Activated CD4-positive, alpha-beta T cell treated with anti-CD3 and anti-CD28 coated beads, Interleukin-10, Interleukin-2, amounts not matched to agents 100 ng/mL and 50 ng/mL, durations not matched to agents 16 hours and 8 hours (primary cell): ENCODE data around the gene GRIA2.

Experiments
- DNase-seq: peaks from one replicate; pipeline ENCODE4 v3.0.0-alpha.2; 2020

The GRIA2 gene

DNA sequence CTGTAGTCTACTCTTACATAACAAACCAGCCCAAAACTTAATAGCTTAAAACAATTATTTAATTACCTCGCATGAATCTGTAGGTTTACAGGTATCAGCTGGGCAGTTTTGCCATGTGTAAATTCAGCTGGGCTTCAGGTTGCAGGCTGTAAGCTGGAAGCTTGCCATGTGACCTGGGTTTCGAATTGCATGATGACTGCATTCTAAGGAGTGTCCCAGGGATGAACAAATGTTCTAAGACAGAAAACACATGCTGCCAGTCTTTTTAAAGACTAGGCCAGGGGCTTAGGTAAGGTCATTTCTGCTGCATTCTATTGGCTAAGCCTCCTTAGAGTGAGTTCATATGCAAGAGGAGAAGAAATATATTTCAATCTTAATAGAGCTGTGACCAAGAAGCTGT lies 44.8 kb downstream of the GRIA2 start:
- no peak for DNase-seq

- no peak for DNase-seq
These were observed 49.6 kb downstream of the GRIA2 start for GRCh38 chr4:157270108-157270507.

DNA sequence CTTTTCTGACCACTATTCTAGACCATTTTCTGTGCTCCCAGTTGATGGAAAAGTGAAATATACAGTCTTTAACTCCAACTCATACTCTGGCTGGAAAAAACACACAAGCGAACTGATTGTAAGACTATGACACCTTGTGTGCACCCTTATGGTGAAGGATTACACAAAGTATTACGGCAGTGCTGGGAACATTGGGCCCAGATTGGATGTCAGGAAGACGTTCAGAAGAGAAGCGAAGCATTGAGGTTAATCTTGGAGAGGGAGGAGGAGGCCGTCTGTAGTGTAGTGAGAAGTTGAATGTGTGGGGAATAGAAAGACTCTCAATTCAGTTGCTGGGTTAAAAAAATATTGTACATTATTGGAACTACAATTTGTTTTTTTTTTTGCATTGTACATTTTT lies 50.0 kb downstream of the GRIA2 start:
- no peak for DNase-seq

DNA sequence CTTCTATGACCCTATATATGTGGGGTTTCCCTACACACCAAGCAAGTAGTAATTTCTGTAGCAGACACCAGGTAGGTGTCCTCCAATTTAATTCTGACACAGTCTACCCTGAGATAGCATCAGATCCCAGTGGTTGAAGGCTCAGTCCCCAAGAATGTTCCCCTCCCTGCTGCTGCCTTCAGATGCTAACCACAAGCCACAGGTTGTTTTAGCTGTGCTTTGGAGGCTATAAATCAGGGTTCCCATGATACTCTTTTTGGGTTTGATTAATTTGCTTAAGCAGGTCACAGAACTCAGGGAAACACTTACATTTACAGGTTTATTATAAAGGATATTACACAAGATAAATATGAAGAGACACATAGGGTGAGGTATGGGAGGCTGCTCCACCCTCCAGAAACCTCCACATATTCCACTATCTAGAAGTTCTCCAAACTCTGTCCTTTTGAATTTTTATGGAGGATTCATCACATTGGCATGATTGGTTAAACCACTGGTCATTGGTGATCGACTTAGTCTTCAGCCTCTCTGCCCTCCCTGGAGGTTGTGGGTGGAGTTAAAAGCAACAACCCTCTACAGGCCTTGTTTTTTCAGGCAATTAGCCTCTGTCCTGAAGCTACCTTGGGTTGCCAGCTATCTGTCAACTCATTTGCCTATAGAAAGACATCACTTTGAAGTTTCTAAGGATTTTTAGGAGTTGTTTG lies 50.8 kb downstream of the GRIA2 start:
- DNase-seq = no peak

GRCh38 chr4:157280673-157281072 lies 60.1 kb downstream of the GRIA2 start:
- no peak for DNase-seq

GRCh38 chr4:157282019-157282418 lies 61.5 kb downstream of the GRIA2 start:
- DNase-seq = no peak

GRCh38 chr4:157287445-157287844 lies 66.9 kb downstream of the GRIA2 start:
- DNase-seq = peak; percentile 11

DNA sequence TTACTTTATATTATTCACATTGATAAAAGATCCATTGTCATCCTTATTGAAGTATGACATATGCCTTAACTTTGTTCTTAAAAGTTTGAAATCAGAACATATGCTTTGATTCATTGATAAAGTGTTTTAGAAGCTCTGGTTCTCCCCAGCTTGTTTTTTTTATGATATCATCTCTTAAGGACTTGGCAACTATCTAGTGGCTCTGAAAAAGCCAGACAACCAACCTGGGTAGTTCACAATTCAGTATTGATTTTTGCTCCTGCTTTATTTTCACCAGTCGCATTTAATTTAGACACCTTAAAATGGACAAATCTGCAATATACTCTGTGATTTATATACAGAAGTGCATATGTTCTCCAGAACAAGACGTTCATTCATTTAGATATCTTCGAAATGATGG lies 70.1 kb downstream of the GRIA2 start:
- no peak for DNase-seq

DNA sequence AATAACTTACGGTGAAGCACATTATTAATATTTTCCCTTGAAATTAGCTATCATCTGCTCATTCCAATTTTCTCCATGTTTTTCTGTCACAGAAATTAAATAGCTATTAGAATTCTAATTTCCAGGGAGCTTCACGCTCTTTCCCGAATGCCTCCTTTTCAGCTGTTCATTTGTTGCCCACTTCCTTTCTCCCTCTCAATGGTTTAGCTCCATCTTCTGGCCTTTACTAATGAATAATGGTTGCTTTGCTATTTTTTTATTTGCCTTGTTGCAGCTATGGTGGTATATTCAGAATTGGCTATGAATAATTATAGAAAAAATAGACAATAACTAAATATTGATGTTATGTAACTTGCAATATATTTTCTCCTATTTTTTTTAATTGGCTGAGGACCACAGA lies 70.5 kb downstream of the GRIA2 start:
- no peak for DNase-seq

GRCh38 chr4:157293673-157294072 lies 73.1 kb downstream of the GRIA2 start:
- DNase-seq = no peak

DNA sequence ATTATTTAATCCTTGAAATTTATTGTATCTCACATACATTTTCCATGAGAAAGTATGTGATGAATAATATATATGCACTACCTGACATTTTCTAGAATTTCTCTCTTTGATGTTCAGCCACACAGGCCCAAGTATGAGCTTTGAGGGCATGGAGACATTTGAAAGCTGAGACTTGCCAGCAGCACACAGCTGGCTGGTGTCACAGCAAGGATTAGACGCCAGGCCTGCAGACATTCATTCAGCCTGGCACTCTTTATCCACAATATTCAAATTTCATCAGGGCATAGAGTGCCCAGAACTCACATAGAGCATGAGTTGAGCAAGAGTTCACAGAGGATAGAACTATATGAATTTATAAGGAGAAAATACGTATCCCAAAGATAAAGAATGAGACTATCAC lies 74.0 kb downstream of the GRIA2 start:
- no peak for DNase-seq

DNA sequence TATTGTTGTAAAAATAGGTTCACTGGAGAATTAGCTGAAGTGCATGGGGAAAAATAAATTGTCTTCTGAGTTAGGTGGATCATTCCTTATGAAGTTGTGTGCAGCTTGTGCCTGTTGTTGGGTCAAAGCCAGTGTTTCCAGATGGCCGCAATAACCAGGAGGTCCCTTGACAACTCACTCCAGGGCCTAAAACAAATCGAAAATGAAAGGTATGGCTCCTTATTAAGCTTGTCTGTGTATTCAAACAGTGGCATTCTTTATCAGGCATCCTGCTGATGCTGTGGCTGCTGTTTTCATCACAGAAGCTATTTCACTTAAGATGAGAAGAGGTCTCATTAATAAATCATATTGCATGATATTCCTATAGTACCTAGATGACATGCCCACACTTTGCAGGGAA lies 80.2 kb downstream of the GRIA2 start:
- DNase-seq = no peak

DNA sequence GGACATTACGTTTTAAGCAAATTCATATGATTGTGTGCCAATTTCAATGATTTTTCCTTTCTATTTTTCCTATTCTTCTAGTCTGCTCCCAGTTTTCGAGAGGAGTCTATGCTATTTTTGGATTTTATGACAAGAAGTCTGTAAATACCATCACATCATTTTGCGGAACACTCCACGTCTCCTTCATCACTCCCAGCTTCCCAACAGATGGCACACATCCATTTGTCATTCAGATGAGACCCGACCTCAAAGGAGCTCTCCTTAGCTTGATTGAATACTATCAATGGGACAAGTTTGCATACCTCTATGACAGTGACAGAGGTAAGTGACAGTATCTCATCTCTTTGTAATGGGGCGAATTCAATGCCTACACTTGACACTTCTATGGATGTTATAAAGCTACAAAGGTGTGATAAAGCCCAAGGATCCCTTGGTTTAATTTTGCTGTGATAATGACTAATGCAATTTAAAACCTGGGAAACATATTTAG lies 83.0 kb downstream of the GRIA2 start:
- DNase-seq = no peak

DNA sequence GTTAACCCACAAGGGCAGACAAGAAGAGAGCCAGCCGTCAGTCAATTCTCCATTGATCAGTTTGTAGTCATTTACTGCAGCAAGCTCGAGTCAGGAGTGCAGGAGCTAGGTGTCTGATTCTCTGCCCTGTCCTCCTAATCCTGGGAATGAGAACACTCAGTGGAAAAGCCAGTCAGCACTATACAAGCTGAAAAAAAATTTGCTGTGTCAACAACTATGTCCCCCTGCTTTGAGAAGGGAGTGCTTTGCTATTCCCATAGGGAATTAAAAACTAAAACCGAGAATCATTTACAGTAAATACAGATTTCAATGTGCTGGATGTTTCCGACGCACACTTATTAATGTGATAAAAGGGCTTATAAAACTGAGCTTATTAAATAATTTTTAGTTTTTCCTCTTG lies 84.2 kb downstream of the GRIA2 start:
- no peak for DNase-seq

- no peak for DNase-seq
These were observed 92.2 kb downstream of the GRIA2 start for GRCh38 chr4:157312702-157313101.

DNA sequence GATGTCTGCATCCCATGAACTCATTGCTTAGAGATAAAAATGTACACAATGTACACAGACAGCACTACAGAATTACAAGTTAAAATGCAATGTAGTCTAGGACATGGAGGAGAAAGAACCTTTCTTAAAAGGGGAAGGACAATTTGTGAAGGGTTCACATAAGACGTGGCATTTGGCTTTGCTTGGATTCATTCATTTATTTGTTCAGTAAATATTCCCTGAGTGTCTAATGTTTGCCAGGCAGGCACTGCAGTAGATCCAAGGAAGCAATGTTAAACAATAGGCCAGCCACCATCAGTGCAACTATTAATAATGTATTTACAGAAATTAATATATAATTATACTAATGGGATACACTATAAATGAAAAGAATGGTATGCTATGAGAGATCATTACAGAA lies 94.4 kb downstream of the GRIA2 start:
- DNase-seq = no peak

- DNase-seq = no peak
These were observed 95.4 kb downstream of the GRIA2 start for GRCh38 chr4:157315968-157316367.

- DNase-seq = no peak
These were observed 99.6 kb downstream of the GRIA2 start for GRCh38 chr4:157320092-157320491.

- no peak for DNase-seq
These were observed 107.1 kb downstream of the GRIA2 start for GRCh38 chr4:157327666-157328065.

DNA sequence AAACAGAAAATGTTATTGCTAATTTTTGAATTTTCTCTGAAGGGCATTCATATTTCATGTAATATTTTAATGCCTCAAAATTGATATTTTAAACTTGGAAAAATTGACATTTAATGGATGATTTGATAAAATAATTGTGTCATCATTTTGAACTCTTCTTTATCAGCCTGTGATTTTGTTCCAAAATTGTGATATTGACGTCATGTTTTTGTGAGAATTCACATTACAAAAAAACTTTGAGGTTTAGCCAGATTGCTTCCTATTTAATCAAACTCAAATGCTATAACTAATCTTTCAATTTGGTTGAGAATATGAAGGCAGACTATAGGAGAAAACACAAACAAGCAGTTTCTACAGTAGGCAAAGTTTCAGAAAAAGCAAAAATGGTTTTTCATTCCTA lies 137.4 kb downstream of the GRIA2 start:
- DNase-seq = no peak

DNA sequence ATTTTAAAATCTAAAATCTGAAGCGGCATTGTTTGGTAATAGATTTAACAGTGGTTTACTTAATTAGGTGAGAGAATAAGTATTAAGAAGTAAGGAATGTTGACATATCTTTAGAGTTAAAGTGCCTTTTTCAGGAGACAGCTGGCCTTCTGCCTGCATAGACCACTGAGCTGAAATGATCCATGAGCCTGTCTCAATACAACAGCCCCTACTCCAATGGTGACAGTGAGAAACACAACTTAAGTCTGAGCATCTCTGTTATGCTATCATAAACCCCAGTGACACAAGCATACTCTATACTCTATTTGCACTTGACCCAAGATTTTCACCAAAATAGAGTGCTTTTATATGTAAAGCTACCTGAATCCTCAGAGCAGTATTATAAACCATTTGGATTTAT lies 137.9 kb downstream of the GRIA2 start:
- no peak for DNase-seq

- no peak for DNase-seq
These were observed 138.3 kb downstream of the GRIA2 start for GRCh38 chr4:157358851-157359250.

DNA sequence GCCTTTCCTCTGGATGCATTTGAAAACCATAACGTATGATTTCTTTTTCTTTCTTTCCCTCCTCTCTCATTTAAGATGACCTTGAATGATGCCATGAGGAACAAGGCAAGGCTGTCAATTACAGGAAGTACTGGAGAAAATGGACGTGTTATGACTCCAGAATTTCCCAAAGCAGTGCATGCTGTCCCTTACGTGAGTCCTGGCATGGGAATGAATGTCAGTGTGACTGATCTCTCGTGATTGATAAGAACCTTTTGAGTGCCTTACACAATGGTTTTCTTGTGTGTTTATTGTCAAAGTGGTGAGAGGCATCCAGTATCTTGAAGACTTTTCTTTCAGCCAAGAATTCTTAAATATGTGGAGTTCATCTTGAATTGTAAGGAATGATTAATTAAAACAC lies 142.8 kb downstream of the GRIA2 start:
- DNase-seq = no peak

GRCh38 chr4:157372154-157372553 lies 151.6 kb downstream of the GRIA2 start:
- no peak for DNase-seq

DNA sequence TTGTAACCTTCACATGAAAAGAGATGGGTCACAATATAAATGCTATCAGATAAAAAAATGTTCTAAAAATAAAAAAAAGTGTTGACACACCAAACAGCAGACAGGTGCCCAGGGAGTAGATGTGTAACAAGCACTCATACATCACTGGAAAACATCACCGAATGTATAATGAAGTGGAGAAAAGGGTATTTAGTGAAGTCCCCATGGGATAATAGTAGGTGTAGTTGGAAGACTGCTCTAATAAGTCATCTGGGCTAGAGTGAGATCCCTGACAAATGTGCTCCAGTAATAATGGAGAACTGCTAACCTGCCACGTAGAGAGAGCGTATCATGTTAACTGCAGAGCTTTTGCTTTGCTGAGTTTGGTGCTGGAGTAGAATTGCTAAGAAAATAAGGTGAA lies 152.0 kb downstream of the GRIA2 start:
- DNase-seq = no peak
